ENCODE data around the gene SLC25A41.

Gene SLC25A41

GRCh38 chr19:6478815-6479214 is 45.3 kb upstream of the SLC25A41 start:
- Histone ChIP-seq H3K27ac (ENCODE audit: low read depth, low read length) (no peak overlapping the region), H3F3A (ENCODE audit: insufficient read depth) (no peaks in the 10 kb centered on the region), H3K79me2 (ENCODE audit: insufficient read depth, low read length) (peaks cover 4% of the 10 kb centered on the region; the same call in 1 of the 2 replicates), H3K9ac (ENCODE audit: low read length) (no peak overlapping the region), H3K27me3 (ENCODE audit: low read length) (no peaks in the 10 kb centered on the region), H3K9me3 (ENCODE audit: insufficient read depth, low read length) (no peaks in the 10 kb centered on the region), H3K9me2 (replicated peaks; ENCODE audit: insufficient read depth, low read length) (no peaks in the 10 kb centered on the region), H3K4me3 (ENCODE audit: insufficient read depth, low read length, poor library complexity, severe bottlenecking) (no peak overlapping the region), H3K4me2 (ENCODE audit: low read depth, low read length, poor library complexity, severe bottlenecking) (no peak overlapping the region), H4K20me1 (ENCODE audit: low read depth, low read length) (no peaks in the 10 kb centered on the region), H3K36me3 (ENCODE audit: low read length) (no peaks in the 10 kb centered on the region), H2AFZ (ENCODE audit: low read depth, low read length, severe bottlenecking) (no peak overlapping the region)
- TF ChIP-seq EZH2phosphoT487 (conservative IDR thresholded peaks at IDR 0.05; ENCODE audit: low read length) (no peak), CTCF (IDR thresholded peaks at IDR 0.05; ENCODE audit: insufficient read depth, low read length, poor library complexity, severe bottlenecking) (no peak)

- Histone ChIP-seq H3K79me2 (ENCODE audit: insufficient read depth, low read length) (peaks cover 4% of the 10 kb centered on the region; the same call in 1 of the 2 replicates), H4K20me1 (ENCODE audit: low read depth, low read length) (no peaks in the 10 kb centered on the region), H3K9ac (ENCODE audit: low read length) (no peak overlapping the region), H3K27me3 (ENCODE audit: low read length) (no peaks in the 10 kb centered on the region), H3K36me3 (ENCODE audit: low read length) (no peaks in the 10 kb centered on the region), H3K4me3 (ENCODE audit: insufficient read depth, low read length, poor library complexity, severe bottlenecking) (no peak overlapping the region), H3K9me3 (ENCODE audit: insufficient read depth, low read length) (no peaks in the 10 kb centered on the region), H3F3A (ENCODE audit: insufficient read depth) (no peaks in the 10 kb centered on the region), H3K4me2 (ENCODE audit: low read depth, low read length, poor library complexity, severe bottlenecking) (no peak overlapping the region), H2AFZ (ENCODE audit: low read depth, low read length, severe bottlenecking) (no peak overlapping the region), H3K9me2 (replicated peaks; ENCODE audit: insufficient read depth, low read length) (no peaks in the 10 kb centered on the region), H3K27ac (ENCODE audit: low read depth, low read length) (no peak overlapping the region)
- no peak for TF ChIP-seq EZH2phosphoT487 (conservative IDR thresholded peaks at IDR 0.05; ENCODE audit: low read length)
- no peak for TF ChIP-seq CTCF (IDR thresholded peaks at IDR 0.05; ENCODE audit: insufficient read depth, low read length, poor library complexity, severe bottlenecking)
Observed at GRCh38 chr19:6476896-6477431, 43.4 kb upstream of the SLC25A41 start.

- Histone ChIP-seq H3K27me3 (ENCODE audit: low read length) (no peaks in the 10 kb centered on the region), H3K36me3 (ENCODE audit: low read length) (no peaks in the 10 kb centered on the region), H3K9me2 (replicated peaks; ENCODE audit: insufficient read depth, low read length) (no peaks in the 10 kb centered on the region), H3K9me3 (ENCODE audit: insufficient read depth, low read length) (no peaks in the 10 kb centered on the region), H3K4me3 (ENCODE audit: insufficient read depth, low read length, poor library complexity, severe bottlenecking) (no peak overlapping the region), H4K20me1 (ENCODE audit: low read depth, low read length) (no peaks in the 10 kb centered on the region), H3K4me2 (ENCODE audit: low read depth, low read length, poor library complexity, severe bottlenecking) (no peak overlapping the region), H3K79me2 (ENCODE audit: insufficient read depth, low read length) (peaks cover 3% of the 10 kb centered on the region; the same call in 1 of the 2 replicates), H3K9ac (ENCODE audit: low read length) (no peak overlapping the region), H2AFZ (ENCODE audit: low read depth, low read length, severe bottlenecking) (no peak overlapping the region), H3F3A (ENCODE audit: insufficient read depth) (no peaks in the 10 kb centered on the region), H3K27ac (ENCODE audit: low read depth, low read length) (no peak overlapping the region)
- TF ChIP-seq EZH2phosphoT487 (conservative IDR thresholded peaks at IDR 0.05; ENCODE audit: low read length), result no peak
- no peak for TF ChIP-seq CTCF (IDR thresholded peaks at IDR 0.05; ENCODE audit: insufficient read depth, low read length, poor library complexity, severe bottlenecking)
Observed at GRCh38 chr19:6476155-6476895, 42.8 kb upstream of the SLC25A41 start.

Data from SU-DHL-6 (cell line).